HepG2 (cell line): ENCODE measurements around the gene COPS3. TPM values are rescaled to one million over a fixed set of nuclear protein-coding genes. Genes with fewer than 3 reads are reported as not detected.
A peak's percentile ranks its signal among the peaks of the same experiment; 100 is the strongest.

Source experiments
- CAMTA2 ChIP-seq: sonication (generic); formaldehyde crosslinking; IDR thresholded peaks from 2 replicates; pipeline ENCODE4 v1.4.0; 2020; ENCODE audit warnings: mild to moderate bottlenecking, missing genetic modification reagents, borderline replicate concordance
- CBFB ChIP-seq: sonication (generic); formaldehyde crosslinking; IDR thresholded peaks from 2 replicates; pipeline ENCODE4 v1.4.0; 2020; ENCODE audit warnings: missing genetic modification reagents
- EP300 ChIP-seq, 3 experiments: sonication (generic) in 1 of 3; formaldehyde crosslinking in 1 of 3; IDR thresholded peaks; 2 replicates each; pipeline versions ENCODE4 v1.5.1 to v1.6.1; 2011 to 2020; ENCODE audit warnings: low read depth in 2 of 3, low read length in 2 of 3, borderline replicate concordance in 1 of 3, improper control_type of control experiment in 1 of 3, mild to moderate bottlenecking in 1 of 3, missing genetic modification reagents in 1 of 3, moderate library complexity in 1 of 3
- ETV5 ChIP-seq: IDR thresholded peaks from 2 replicates; pipeline ENCODE4 v1.6.1; 2018; ENCODE audit warnings: missing biosample characterization, missing genetic modification reagents, inconsistent platforms, borderline replicate concordance
- HDAC1 ChIP-seq: sonication (generic); formaldehyde crosslinking; IDR thresholded peaks from 2 replicates; pipeline ENCODE4 v1.5.1; 2020; ENCODE audit warnings: mild to moderate bottlenecking, missing genetic modification reagents
- LCORL ChIP-seq, 2 experiments: fragments of 450-650 bp in 1 of 2; sonication (generic) in 1 of 2; formaldehyde crosslinking in 1 of 2; IDR thresholded peaks; 2 replicates each; pipeline versions ENCODE4 v1.5.0 to v1.6.1; 2017 to 2020; ENCODE audit warnings: antibody characterized with exemption in 1 of 2, missing genetic modification reagents in 1 of 2
- MTF1 ChIP-seq: sonication (generic); formaldehyde crosslinking; IDR thresholded peaks from 2 replicates; pipeline ENCODE4 v1.5.0; 2020; ENCODE audit warnings: missing genetic modification reagents
- PRMT3 ChIP-seq: sonication (generic); formaldehyde crosslinking; IDR thresholded peaks from 2 replicates; pipeline ENCODE4 v1.8.1; 2022; ENCODE audit warnings: low read depth, mild to moderate bottlenecking, moderate library complexity, missing genetic modification reagents, borderline replicate concordance
- RCOR2 ChIP-seq: IDR thresholded peaks from 2 replicates; pipeline ENCODE4 v1.6.1; 2016; ENCODE audit warnings: missing biosample characterization, missing genetic modification reagents
- SOX6 ChIP-seq, 2 experiments: fragments of 450-650 bp in 1 of 2; sonication (generic) in 1 of 2; formaldehyde crosslinking in 1 of 2; IDR thresholded peaks; 2 replicates each; pipeline versions ENCODE4 v1.4.0 to v1.6.1; 2017 to 2020; ENCODE audit warnings: antibody characterized with exemption in 1 of 2, mild to moderate bottlenecking in 1 of 2, missing genetic modification reagents in 1 of 2
- SRSF1 ChIP-seq: fragments of 200-400 bp; formaldehyde crosslinking; optimal IDR thresholded peaks from 2 replicates; pipeline ENCODE3; 2017; ENCODE audit warnings: mild to moderate bottlenecking, low read depth, low read length, moderate library complexity
- TAF15 ChIP-seq: fragments of 200-400 bp; formaldehyde crosslinking; IDR thresholded peaks from one replicate; pipeline ENCODE4 v1.6.1; 2018; ENCODE audit warnings: mild to moderate bottlenecking, low read depth, low read length; ENCODE audit not compliant: poor library complexity, severe bottlenecking
- TOPORS ChIP-seq: sonication (generic); formaldehyde crosslinking; IDR thresholded peaks from 2 replicates; pipeline ENCODE4 v1.8.0; 2023; ENCODE audit warnings: mild to moderate bottlenecking, missing genetic modification reagents
- ZBTB8A ChIP-seq: sonication (generic); formaldehyde crosslinking; IDR thresholded peaks from 2 replicates; pipeline ENCODE4 v1.4.0; 2020; ENCODE audit warnings: mild to moderate bottlenecking, low read depth, missing genetic modification reagents, borderline replicate concordance
- ZC3H13 ChIP-seq: sonication (generic); formaldehyde crosslinking; IDR thresholded peaks from 2 replicates; pipeline ENCODE4 v1.8.1; 2023; ENCODE audit warnings: mild to moderate bottlenecking, missing genetic modification reagents, moderate library complexity
- ZFP36L1 ChIP-seq: sonication (generic); formaldehyde crosslinking; IDR thresholded peaks from 2 replicates; pipeline ENCODE4 v1.8.0; 2022; ENCODE audit warnings: mild to moderate bottlenecking, missing genetic modification reagents, moderate library complexity
- ZNF207 ChIP-seq: fragments of 450-650 bp; IDR thresholded peaks from 2 replicates; pipeline ENCODE4 v1.6.1; 2016; ENCODE audit warnings: antibody characterized with exemption, borderline replicate concordance
- ZNF225 ChIP-seq: sonication (generic); formaldehyde crosslinking; IDR thresholded peaks from 2 replicates; pipeline ENCODE4 v1.4.0; 2020; ENCODE audit warnings: mild to moderate bottlenecking, missing genetic modification reagents
- ZNF326 ChIP-seq: sonication (generic); formaldehyde crosslinking; IDR thresholded peaks from 2 replicates; pipeline ENCODE4 v1.4.0; 2020; ENCODE audit warnings: missing genetic modification reagents, borderline replicate concordance
- ZNF670 ChIP-seq: sonication (generic); formaldehyde crosslinking; IDR thresholded peaks from 2 replicates; pipeline ENCODE4 v1.8.0; 2022; ENCODE audit warnings: mild to moderate bottlenecking, missing genetic modification reagents, borderline replicate concordance
- ZNF775 ChIP-seq: sonication (generic); formaldehyde crosslinking; IDR thresholded peaks from 2 replicates; pipeline ENCODE4 v1.4.0; 2020; ENCODE audit warnings: missing genetic modification reagents, mild to moderate bottlenecking, moderate library complexity, borderline replicate concordance
- ZSCAN30 ChIP-seq: sonication (generic); formaldehyde crosslinking; IDR thresholded peaks from 2 replicates; pipeline ENCODE4 v1.5.0; 2020; ENCODE audit warnings: mild to moderate bottlenecking, missing genetic modification reagents
- polyA plus RNA-seq, 8 experiments: library from polyadenylated mRNA; depleted of rRNA in 3 of 8; stranded (reverse) in 7 of 8; unstranded in 1 of 8; fragments of >200 nt; fragmentation: Illumina TruSeq in 4 of 8; extraction: Trizol in 4 of 8; gene quantifications; 2 replicates each; pipeline versions ENCODE4 v1.2.1 to v1.2.3, GENCODE V29; 2011 to 2016; ENCODE audit warnings: low read depth in 4 of 8, missing spikeins in 1 of 8, mixed read lengths in 1 of 8; ENCODE audit not compliant: insufficient read depth in 1 of 8
- total RNA-seq, 5 experiments: library from RNA; depleted of rRNA; stranded (reverse); fragments of >200 nt; fragmentation: Illumina TruSeq; extraction: Trizol; gene quantifications; 2 replicates each; pipeline ENCODE4 v1.2.3, GENCODE V29; 2016; ENCODE audit warnings: low read depth in 1 of 5
- TF ChIP-seq, protein P1 (sequence below): IDR thresholded peaks from 2 replicates; pipeline ENCODE4 v1.6.1; 2012; ENCODE audit warnings: low read depth, low read length, improper control_type of control experiment
- TF ChIP-seq, protein P2 (sequence below), 2 experiments: fragments of 450-650 bp in 1 of 2; sonication (generic) in 1 of 2; formaldehyde crosslinking; IDR thresholded peaks; 2 replicates each; pipeline versions ENCODE4 v1.5.0 to v1.8.0; 2020 to 2022; ENCODE audit warnings: mild to moderate bottlenecking in 1 of 2, missing genetic modification reagents in 1 of 2

COPS3 gene
- total and polyA plus RNA-seq, 2 of the 13 experiments (the other 11 are each of a cell fraction or from before 2014, with no cell fraction given): 46.3 to 103 TPM

DNA sequence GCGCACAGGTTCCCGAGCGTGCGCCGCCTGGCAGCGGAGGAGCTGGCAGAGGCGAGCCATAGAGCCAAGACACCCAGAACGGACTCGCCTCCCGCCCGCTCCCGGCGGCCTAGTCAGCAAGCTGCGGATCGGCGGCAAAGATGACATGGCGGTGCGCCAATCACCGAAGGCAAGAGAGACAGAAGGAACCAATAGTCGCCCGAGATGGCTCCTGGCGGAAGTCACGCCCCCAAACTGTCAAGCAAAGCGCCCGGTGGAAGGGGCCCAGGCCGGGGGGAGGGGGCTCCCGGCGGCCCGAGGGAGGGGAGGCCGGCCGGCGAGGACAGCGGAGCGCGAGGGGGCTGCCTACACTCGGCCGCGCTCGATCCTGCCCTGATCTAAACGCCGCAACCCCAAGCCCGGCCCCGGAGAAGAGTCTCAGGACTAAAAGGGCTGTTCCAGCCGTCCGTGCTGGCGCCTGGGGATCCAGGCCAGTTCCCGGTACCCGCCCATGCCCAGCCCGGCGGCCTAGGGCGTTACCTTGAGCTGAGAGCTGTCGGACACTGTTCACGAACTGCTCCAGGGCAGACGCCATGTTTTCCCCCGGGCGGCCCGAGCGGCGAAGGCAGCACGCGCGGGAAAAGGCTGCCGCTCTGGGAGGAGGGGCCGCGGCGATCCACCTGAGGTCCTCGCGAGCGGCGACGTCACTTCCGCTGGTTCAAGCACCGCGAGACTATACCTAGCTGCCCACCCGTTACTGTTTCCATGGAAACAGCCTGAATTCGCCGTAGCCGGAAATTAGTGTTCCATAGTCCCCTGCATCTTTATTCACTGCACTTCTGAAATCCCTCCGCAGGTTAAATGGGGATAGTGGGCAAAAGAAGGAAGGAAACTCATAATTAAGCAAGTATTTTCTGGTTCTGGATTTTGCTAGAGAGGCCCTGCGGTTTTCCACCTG is at the start of gene COPS3 (continued):
- no peak for TF ChIP-seq EP300 (IDR thresholded peaks at IDR 0.05; ENCODE audit: low read depth in 2 of 2, low read length in 2 of 2)
- peak; percentile 22; the same call in 1 of the 2 replicates for TF ChIP-seq EP300 (CRISPR knock-in tag; IDR thresholded peaks at IDR 0.05; ENCODE audit: borderline replicate concordance)
- TF ChIP-seq, protein P1, sequence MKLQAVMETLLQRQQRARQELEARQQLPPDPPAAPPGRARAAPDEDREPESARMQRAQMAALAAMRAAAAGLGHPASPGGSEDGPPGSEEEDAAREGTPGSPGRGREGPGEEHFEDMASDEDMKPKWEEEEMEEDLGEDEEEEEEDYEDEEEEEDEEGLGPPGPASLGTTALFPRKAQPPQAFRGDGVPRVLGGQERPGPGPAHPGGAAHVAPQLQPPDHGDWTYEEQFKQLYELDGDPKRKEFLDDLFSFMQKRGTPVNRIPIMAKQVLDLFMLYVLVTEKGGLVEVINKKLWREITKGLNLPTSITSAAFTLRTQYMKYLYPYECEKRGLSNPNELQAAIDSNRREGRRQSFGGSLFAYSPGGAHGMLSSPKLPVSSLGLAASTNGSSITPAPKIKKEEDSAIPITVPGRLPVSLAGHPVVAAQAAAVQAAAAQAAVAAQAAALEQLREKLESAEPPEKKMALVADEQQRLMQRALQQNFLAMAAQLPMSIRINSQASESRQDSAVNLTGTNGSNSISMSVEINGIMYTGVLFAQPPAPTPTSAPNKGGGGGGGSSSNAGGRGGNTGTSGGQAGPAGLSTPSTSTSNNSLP: peak; percentile 94
- peak; percentile 73; the same call in 1 of the 2 replicates for TF ChIP-seq ETV5 (CRISPR knock-in tag)
- TF ChIP-seq SRSF1: peak; percentile 77
- no peak for TF ChIP-seq PRMT3 (CRISPR knock-in tag)
- no peak for TF ChIP-seq TAF15
- TF ChIP-seq TOPORS: no peak
- TF ChIP-seq ZNF225: no peak
- 0 out of 2 replicates have a peak, but pooled peaks have one; percentile 66 for TF ChIP-seq MTF1 (CRISPR knock-in tag)
- no peak for TF ChIP-seq ZNF326 (CRISPR knock-in tag)
- peak; percentile 80; the same call in 1 of the 2 replicates for TF ChIP-seq ZSCAN30 (CRISPR knock-in tag)
- TF ChIP-seq HDAC1 (CRISPR knock-in tag): peak; percentile 86
- TF ChIP-seq LCORL (IDR thresholded peaks at IDR 0.05): no peak
- no peak for TF ChIP-seq LCORL (CRISPR knock-in tag; IDR thresholded peaks at IDR 0.05)
- no peak for TF ChIP-seq ZNF207
- TF ChIP-seq, protein P2, sequence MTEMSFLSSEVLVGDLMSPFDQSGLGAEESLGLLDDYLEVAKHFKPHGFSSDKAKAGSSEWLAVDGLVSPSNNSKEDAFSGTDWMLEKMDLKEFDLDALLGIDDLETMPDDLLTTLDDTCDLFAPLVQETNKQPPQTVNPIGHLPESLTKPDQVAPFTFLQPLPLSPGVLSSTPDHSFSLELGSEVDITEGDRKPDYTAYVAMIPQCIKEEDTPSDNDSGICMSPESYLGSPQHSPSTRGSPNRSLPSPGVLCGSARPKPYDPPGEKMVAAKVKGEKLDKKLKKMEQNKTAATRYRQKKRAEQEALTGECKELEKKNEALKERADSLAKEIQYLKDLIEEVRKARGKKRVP (CRISPR knock-in tag; IDR thresholded peaks at IDR 0.05): no peak
- TF ChIP-seq CAMTA2 (CRISPR knock-in tag): peak; percentile 86; the same call in 1 of the 2 replicates
- no peak; the same call in 1 of the 2 replicates for TF ChIP-seq ZNF670
- TF ChIP-seq ZC3H13 (CRISPR knock-in tag): 0 out of 2 replicates have a peak, but pooled peaks have one; percentile 52
- TF ChIP-seq ZBTB8A (CRISPR knock-in tag): no peak
- peak; percentile 77; the same call in 1 of the 2 replicates for TF ChIP-seq ZFP36L1 (CRISPR knock-in tag)
- TF ChIP-seq CBFB: peak; percentile 68
- no peak for TF ChIP-seq ZNF775 (CRISPR knock-in tag)
- 0 out of 2 replicates have a peak, but pooled peaks have one; percentile 16 for TF ChIP-seq RCOR2 (CRISPR knock-in tag)
- no peak for TF ChIP-seq SOX6 (IDR thresholded peaks at IDR 0.05)
- TF ChIP-seq SOX6 (CRISPR knock-in tag; IDR thresholded peaks at IDR 0.05): peak; percentile 66
